DMS53 (cell line): Measurements from ENCODE around the gene WDFY2.

Source experiments
- DNase-seq: peaks from one replicate; lab custom pipeline; 2025; lab: John Stamatoyannopoulos, UW

WDFY2 gene

GRCh38 chr13:51770681-51771417 lies 186.6 kb downstream of the WDFY2 start:
- peak; percentile 91 for DNase-seq

GRCh38 chr13:51771418-51772104 lies 187.3 kb downstream of the WDFY2 start:
- peak; percentile 91 for DNase-seq

- DNase-seq = no peak
Measured at GRCh38 chr13:51772105-51772455, 187.8 kb downstream of the WDFY2 start.

GRCh38 chr13:51772781-51773180 lies 188.5 kb downstream of the WDFY2 start:
- no peak for DNase-seq

- no peak for DNase-seq
Measured at GRCh38 chr13:51773515-51773914, 189.3 kb downstream of the WDFY2 start.

GRCh38 chr13:51776179-51776578 lies 191.9 kb downstream of the WDFY2 start:
- no peak for DNase-seq

GRCh38 chr13:51777921-51778320 lies 193.7 kb downstream of the WDFY2 start:
- DNase-seq = no peak

GRCh38 chr13:51778392-51778791 lies 194.1 kb downstream of the WDFY2 start:
- no peak for DNase-seq

GRCh38 chr13:51780099-51780498 lies 195.8 kb downstream of the WDFY2 start:
- no peak for DNase-seq

GRCh38 chr13:51781246-51782022 lies 197.2 kb downstream of the WDFY2 start:
- DNase-seq = peak; percentile 68

- DNase-seq = no peak
Measured at GRCh38 chr13:51782026-51782710, 197.9 kb downstream of the WDFY2 start.

- no peak for DNase-seq
Measured at GRCh38 chr13:51783428-51784094, 199.3 kb downstream of the WDFY2 start.

GRCh38 chr13:51784097-51784496 lies 199.8 kb downstream of the WDFY2 start:
- no peak for DNase-seq

- DNase-seq = peak; percentile 45
Measured at GRCh38 chr13:51785712-51786424, 201.6 kb downstream of the WDFY2 start.

- DNase-seq = no peak
Measured at GRCh38 chr13:51786425-51787265, 202.4 kb downstream of the WDFY2 start.

- peak; percentile 74 for DNase-seq
Measured at GRCh38 chr13:51793570-51794271, 209.5 kb downstream of the WDFY2 start.

- peak; percentile 80 for DNase-seq
Measured at GRCh38 chr13:51794964-51795363, 210.7 kb downstream of the WDFY2 start.

GRCh38 chr13:51795419-51795818 lies 211.2 kb downstream of the WDFY2 start:
- DNase-seq = no peak

- DNase-seq = no peak
Measured at GRCh38 chr13:51796546-51796945, 212.3 kb downstream of the WDFY2 start.
